Fibroblast of lung (primary cell): Measurements from ENCODE around the gene SEPTIN5. TPM values are rescaled to one million over a fixed set of nuclear protein-coding genes. Genes with fewer than 3 reads are reported as not detected.

Experiments
- DNase-seq, 2 donors: peaks; one replicate each; pipeline versions ENCODE4 v3.0.0 to v3.0.0-alpha.2; 2010; ENCODE audit warnings: low read depth in 2 of 2
- H2AFZ ChIP-seq: 2 replicates; pipeline ENCODE4 v1.5.1; 2012; ENCODE audit warnings: low read length, control low read depth, inconsistent platforms
- H3K27ac ChIP-seq: 2 replicates; pipeline ENCODE4 v1.5.1; 2011; ENCODE audit warnings: low read length, control low read depth; ENCODE audit not compliant: insufficient read depth
- H3K27me3 ChIP-seq: 2 replicates; pipeline ENCODE4 v1.5.1; 2011; ENCODE audit warnings: mild to moderate bottlenecking, low read length; ENCODE audit not compliant: control insufficient read depth, insufficient read depth
- H3K36me3 ChIP-seq: 2 replicates; pipeline ENCODE4 v1.5.1; 2011; ENCODE audit warnings: low read length; ENCODE audit not compliant: control insufficient read depth, insufficient read depth
- H3K4me1 ChIP-seq: 2 replicates; pipeline ENCODE4 v1.5.1; 2011; ENCODE audit warnings: low read length; ENCODE audit not compliant: control insufficient read depth, insufficient read depth; ENCODE audit errors: extremely low read depth
- H3K4me2 ChIP-seq: 2 replicates; pipeline ENCODE4 v1.5.1; 2011; ENCODE audit warnings: low read length, control low read depth; ENCODE audit not compliant: insufficient read depth; ENCODE audit errors: extremely low read depth
- H3K4me3 ChIP-seq, 4 experiments: fragments of 200-600 bp in 1 of 4; sonication (generic) in 1 of 4; replicated peaks in 1 of 4; 2 replicates each; pipeline ENCODE4 v1.5.1; 2011 to 2016; ENCODE audit warnings: low read length in 4 of 4, low read depth in 3 of 4, mild to moderate bottlenecking in 3 of 4, control low read depth in 2 of 4, inconsistent platforms in 1 of 4, mixed read lengths in 1 of 4; ENCODE audit not compliant: insufficient read depth in 1 of 4; ENCODE audit errors: control extremely low read depth in 1 of 4
- H3K79me2 ChIP-seq: 2 replicates; pipeline ENCODE4 v1.5.1; 2012; ENCODE audit warnings: mild to moderate bottlenecking, low read length, inconsistent platforms; ENCODE audit not compliant: control insufficient read depth, insufficient read depth
- H3K9ac ChIP-seq: 2 replicates; pipeline ENCODE4 v1.5.1; 2011; ENCODE audit warnings: mild to moderate bottlenecking, low read length, control low read depth; ENCODE audit not compliant: insufficient read depth
- H3K9me3 ChIP-seq: 2 replicates; pipeline ENCODE4 v1.5.1; 2012; ENCODE audit warnings: low read depth, low read length; ENCODE audit not compliant: control insufficient read depth, insufficient read depth
- H4K20me1 ChIP-seq: 2 replicates; pipeline ENCODE4 v1.5.1; 2011; ENCODE audit warnings: low read length; ENCODE audit not compliant: control insufficient read depth, insufficient read depth; ENCODE audit errors: extremely low read depth
- EZH2 ChIP-seq: IDR thresholded peaks from 2 replicates; pipeline ENCODE4 v1.5.1; 2012; ENCODE audit warnings: low read length, control low read depth, mild to moderate bottlenecking; ENCODE audit errors: missing control alignments
- polyA plus RNA-seq, 2 donors: library from polyadenylated mRNA; depleted of rRNA in 1 of 2; stranded (reverse) in 1 of 2; unstranded in 1 of 2; fragments of >200 nt; gene quantifications; 2 replicates each; pipeline ENCODE4 v1.2.1, GENCODE V29; 2011 to 2012; ENCODE audit warnings: missing spikeins in 1 of 2
- total RNA-seq: library from RNA; depleted of rRNA; stranded (reverse); fragments of >200 nt; gene quantifications from 2 replicates; pipeline ENCODE4 v1.2.1, GENCODE V29; 2014
- TF ChIP-seq, protein P1 (sequence below), 2 donors: IDR thresholded peaks in 1 of 2; conservative IDR thresholded peaks in 1 of 2; 1 replicate in 1 of 2; 2 replicates in 1 of 2; pipeline ENCODE4 v1.5.1; 2011 to 2012; ENCODE audit warnings: low read length in 2 of 2, control low read depth in 1 of 2, inconsistent platforms in 1 of 2, low read depth in 1 of 2, mild to moderate bottlenecking in 1 of 2

The SEPTIN5 gene
- total and polyA plus RNA-seq, 2 donors (not counting 1 experiment from before 2014, with no cell fraction given): 14.5 to 25.8 TPM

- no peak overlapping the region for H3K9ac ChIP-seq
- H3K4me3 ChIP-seq: no peak overlapping the region
- no peaks in the 10 kb centered on the region for H3K79me2 ChIP-seq
- TF ChIP-seq, protein P1, sequence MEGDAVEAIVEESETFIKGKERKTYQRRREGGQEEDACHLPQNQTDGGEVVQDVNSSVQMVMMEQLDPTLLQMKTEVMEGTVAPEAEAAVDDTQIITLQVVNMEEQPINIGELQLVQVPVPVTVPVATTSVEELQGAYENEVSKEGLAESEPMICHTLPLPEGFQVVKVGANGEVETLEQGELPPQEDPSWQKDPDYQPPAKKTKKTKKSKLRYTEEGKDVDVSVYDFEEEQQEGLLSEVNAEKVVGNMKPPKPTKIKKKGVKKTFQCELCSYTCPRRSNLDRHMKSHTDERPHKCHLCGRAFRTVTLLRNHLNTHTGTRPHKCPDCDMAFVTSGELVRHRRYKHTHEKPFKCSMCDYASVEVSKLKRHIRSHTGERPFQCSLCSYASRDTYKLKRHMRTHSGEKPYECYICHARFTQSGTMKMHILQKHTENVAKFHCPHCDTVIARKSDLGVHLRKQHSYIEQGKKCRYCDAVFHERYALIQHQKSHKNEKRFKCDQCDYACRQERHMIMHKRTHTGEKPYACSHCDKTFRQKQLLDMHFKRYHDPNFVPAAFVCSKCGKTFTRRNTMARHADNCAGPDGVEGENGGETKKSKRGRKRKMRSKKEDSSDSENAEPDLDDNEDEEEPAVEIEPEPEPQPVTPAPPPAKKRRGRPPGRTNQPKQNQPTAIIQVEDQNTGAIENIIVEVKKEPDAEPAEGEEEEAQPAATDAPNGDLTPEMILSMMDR (conservative IDR thresholded peaks at IDR 0.05 in 1 of 2, IDR thresholded peaks at IDR 0.05 in 1 of 2; ENCODE audit: low read depth in 1 of 2, low read length in 2 of 2): no peak
- peak; percentile 78 for TF ChIP-seq EZH2
- no peak for DNase-seq
- no peaks in the 10 kb centered on the region for H3K36me3 ChIP-seq
- no peaks in the 10 kb centered on the region for H4K20me1 ChIP-seq
- no peaks in the 10 kb centered on the region for H3K4me1 ChIP-seq
- H3K27me3 ChIP-seq: peaks cover 74% of the 10 kb centered on the region
- no peaks in the 10 kb centered on the region for H3K9me3 ChIP-seq
- no peak overlapping the region for H3K27ac ChIP-seq
- H2AFZ ChIP-seq: no peak overlapping the region
- H3K4me2 ChIP-seq: no peak overlapping the region
Observed at GRCh38 chr22:19765477-19766239, 51.4 kb downstream of the SEPTIN5 start.

GRCh38 chr22:19766240-19766510 is 51.9 kb downstream of the SEPTIN5 start:
- Histone ChIP-seq H2AFZ (no peak overlapping the region), H3K36me3 (no peaks in the 10 kb centered on the region), H3K27ac (no peak overlapping the region), H3K4me2 (no peak overlapping the region), H3K9me3 (no peaks in the 10 kb centered on the region), H3K27me3 (peaks cover 72% of the 10 kb centered on the region), H4K20me1 (no peaks in the 10 kb centered on the region), H3K9ac (no peak overlapping the region), H3K4me3 (no peak overlapping the region), H3K4me1 (no peaks in the 10 kb centered on the region), H3K79me2 (no peaks in the 10 kb centered on the region)
- TF ChIP-seq, protein P1 (conservative IDR thresholded peaks at IDR 0.05 in 1 of 2, IDR thresholded peaks at IDR 0.05 in 1 of 2; ENCODE audit: low read depth in 1 of 2, low read length in 2 of 2): no peak
- no peak for TF ChIP-seq EZH2
- no peak for DNase-seq

GRCh38 chr22:19766511-19767426 is 52.5 kb downstream of the SEPTIN5 start:
- TF ChIP-seq EZH2: peak; percentile 76
- TF ChIP-seq, protein P1 (conservative IDR thresholded peaks at IDR 0.05 in 1 of 2, IDR thresholded peaks at IDR 0.05 in 1 of 2; ENCODE audit: low read depth in 1 of 2, low read length in 2 of 2): no peak
- no peak for DNase-seq
- Histone ChIP-seq H3K9ac (no peak overlapping the region), H3K27ac (no peak overlapping the region), H2AFZ (no peak overlapping the region), H3K4me2 (no peak overlapping the region), H3K79me2 (no peaks in the 10 kb centered on the region), H3K4me1 (no peaks in the 10 kb centered on the region), H3K36me3 (no peaks in the 10 kb centered on the region), H3K27me3 (peaks cover 66% of the 10 kb centered on the region), H3K9me3 (no peaks in the 10 kb centered on the region), H3K4me3 (no peak overlapping the region), H4K20me1 (no peaks in the 10 kb centered on the region)
